HepG2 (cell line): ENCODE data around the gene DDT. TPM values are rescaled to one million over a fixed set of nuclear protein-coding genes. Genes with fewer than 3 reads are reported as not detected.
A peak's percentile ranks its signal among the peaks of the same experiment; 100 is the strongest.

Source experiments
- ATAC-seq: fragments of 200-7000 bp; cut with Tn5 transposase; 3 replicates; pipeline ENCODE4 v1.9.1; 2020; ENCODE audit warnings: mild to moderate bottlenecking, moderate library complexity
- BruUV-seq: library from RNA; stranded (reverse); fragments of 400-500 nt; replicated peaks from 2 replicates; lab custom pipeline; 2021; lab: Mats Ljungman, UMichigan
- CTCF ChIA-PET: fragments of 300-600 bp; formaldehyde crosslinking; extraction: SDS; loops from one replicate; lab custom pipeline; 2021; ENCODE audit warnings: low total read pairs, inconsistent platforms, low intra/inter-chr PET ratio; lab: Yijun Ruan, JAX
- POLR2A ChIA-PET: fragments of 350-600 bp; sonication (Branson Sonifier 250); formaldehyde crosslinking; loops from one replicate; lab custom pipeline; 2020; ENCODE audit warnings: antibody characterized with exemption, inconsistent platforms; lab: Yijun Ruan, JAX
- DNase-seq: peaks from one replicate; pipeline ENCODE4 v3.0.0-alpha.2; 2015; ENCODE audit warnings: low spot score
- FAIRE-seq: peaks from 3 replicates; lab custom pipeline; 2011; peaks lifted over from hg19 to GRCh38; lab: Jason Lieb, UNC
- H2AFZ ChIP-seq: one replicate; pipeline ENCODE4 v1.6.1; 2011; ENCODE audit warnings: low read length, inconsistent platforms
- H3K27ac ChIP-seq: fragments of 300-600 bp; 3 replicates; pipeline ENCODE4 v1.8.0; 2011; ENCODE audit warnings: mixed run types, mild to moderate bottlenecking, mixed read lengths, low read length, inconsistent platforms; ENCODE audit not compliant: insufficient read depth; ENCODE audit errors: extremely low read length
- H3K27me3 ChIP-seq, 2 experiments: fragments of 200-600 bp in 1 of 2; 2 replicates in 1 of 2; 3 replicates in 1 of 2; pipeline versions ENCODE4 v1.6.0 to v1.8.0; 2011; ENCODE audit warnings: low read length in 2 of 2, mild to moderate bottlenecking in 2 of 2, moderate library complexity in 2 of 2, inconsistent platforms in 1 of 2; ENCODE audit not compliant: insufficient read depth in 2 of 2, control insufficient read depth in 1 of 2
- H3K36me3 ChIP-seq, 2 experiments: fragments of 200-600 bp in 1 of 2; replicated peaks in 1 of 2; 2 replicates in 1 of 2; 3 replicates in 1 of 2; pipeline versions ENCODE4 v1.5.1 to v1.8.0; 2011; ENCODE audit warnings: low read length in 2 of 2, inconsistent platforms in 1 of 2; ENCODE audit not compliant: insufficient read depth in 2 of 2, control insufficient read depth in 1 of 2
- H3K4me1 ChIP-seq: 2 replicates; pipeline ENCODE4 v1.5.1; 2012; ENCODE audit warnings: low read length, inconsistent platforms; ENCODE audit not compliant: insufficient read depth
- H3K4me2 ChIP-seq: 2 replicates; pipeline ENCODE4 v1.6.0; 2011; ENCODE audit warnings: low read depth, low read length, inconsistent platforms
- H3K4me3 ChIP-seq, 3 experiments: fragments of 200-600 bp in 1 of 3; sonication (generic), shearing (Covaris generic) in 1 of 3; replicated peaks in 1 of 3; 2 replicates each; pipeline ENCODE4 v1.5.1; 2011 to 2016; ENCODE audit warnings: low read length in 3 of 3, inconsistent platforms in 2 of 3, low read depth in 2 of 3, mild to moderate bottlenecking in 2 of 3, control low read depth in 1 of 3, mixed read lengths in 1 of 3; ENCODE audit not compliant: insufficient read depth in 1 of 3
- H3K79me2 ChIP-seq: one replicate; pipeline ENCODE4 v1.6.1; 2011; ENCODE audit warnings: low read length, inconsistent platforms; ENCODE audit not compliant: insufficient read depth
- H3K9ac ChIP-seq: 2 replicates; pipeline ENCODE4 v1.6.0; 2011; ENCODE audit warnings: mild to moderate bottlenecking, low read depth, low read length, inconsistent platforms; ENCODE audit not compliant: insufficient read depth
- H3K9me3 ChIP-seq: 2 replicates; pipeline ENCODE4 v1.5.1; 2012; ENCODE audit warnings: mild to moderate bottlenecking, low read length
- H4K20me1 ChIP-seq: 2 replicates; pipeline ENCODE4 v1.6.0; 2011; ENCODE audit warnings: inconsistent platforms, mild to moderate bottlenecking, low read length, moderate library complexity; ENCODE audit not compliant: insufficient read depth
- ARID4A ChIP-seq: sonication (generic); formaldehyde crosslinking; IDR thresholded peaks from 2 replicates; pipeline ENCODE4 v1.5.0; 2020; ENCODE audit warnings: mild to moderate bottlenecking, missing genetic modification reagents, borderline replicate concordance
- JUNB ChIP-seq: sonication (generic); formaldehyde crosslinking; IDR thresholded peaks from 2 replicates; pipeline ENCODE4 v1.8.0; 2022; ENCODE audit warnings: missing genetic modification reagents, mild to moderate bottlenecking, borderline replicate concordance
- KLF13 ChIP-seq: sonication (generic); formaldehyde crosslinking; IDR thresholded peaks from 2 replicates; pipeline ENCODE4 v1.4.0; 2020; ENCODE audit warnings: mild to moderate bottlenecking, missing genetic modification reagents
- RORA ChIP-seq: sonication (generic); formaldehyde crosslinking; IDR thresholded peaks from 2 replicates; pipeline ENCODE4 v1.5.0; 2020; ENCODE audit warnings: mild to moderate bottlenecking, missing genetic modification reagents, moderate library complexity
- SAFB2 ChIP-seq: sonication (generic); formaldehyde crosslinking; IDR thresholded peaks from 2 replicates; pipeline ENCODE4 v1.5.1; 2020; ENCODE audit warnings: missing genetic modification reagents, low read depth, mild to moderate bottlenecking, borderline replicate concordance
- TSC22D2 ChIP-seq: sonication (generic); formaldehyde crosslinking; IDR thresholded peaks from 2 replicates; pipeline ENCODE4 v1.5.1; 2020; ENCODE audit warnings: missing genetic modification reagents, mild to moderate bottlenecking, borderline replicate concordance
- ZNF253 ChIP-seq: sonication (generic); formaldehyde crosslinking; IDR thresholded peaks from 2 replicates; pipeline ENCODE4 v1.8.0; 2022; ENCODE audit warnings: mild to moderate bottlenecking, missing genetic modification reagents, borderline replicate concordance
- ZNF274 ChIP-seq: sonication (generic); formaldehyde crosslinking; IDR thresholded peaks from 2 replicates; pipeline ENCODE4 v1.5.1; 2020; ENCODE audit warnings: mild to moderate bottlenecking, missing genetic modification reagents
- ZNF883 ChIP-seq: sonication (generic); formaldehyde crosslinking; IDR thresholded peaks from 2 replicates; pipeline ENCODE4 v1.5.1; 2020; ENCODE audit warnings: mild to moderate bottlenecking, missing genetic modification reagents; ENCODE audit errors: not compliant biosample characterization
- WGBS: methylation state at CpG from one replicate; pipeline ENCODE4 v1.1.6; 2017; ENCODE audit warnings: low lambda C conversion rate; 5-methylcytosine and 5-hydroxymethylcytosine counted together
- in situ Hi-C: cut with HindIII; loops from 2 replicates; pipeline ENCODE4 v1.10.0; 2017; ENCODE audit warnings: low pct_unique_long_range_greater_than_20kb; ENCODE audit not compliant: extremely low pct_ligation_motif_present
- intact Hi-C: fragments of 100-400 bp; cut with micrococcal nuclease; formaldehyde crosslinking; loops from one replicate; pipeline ENCODE4 v1.10.0; 2022; ENCODE audit not compliant: unreplicated experiment
- polyA plus RNA-seq, 8 experiments: library from polyadenylated mRNA; depleted of rRNA in 3 of 8; stranded (reverse) in 7 of 8; unstranded in 1 of 8; fragments of >200 nt; fragmentation: Illumina TruSeq in 4 of 8; extraction: Trizol in 4 of 8; gene quantifications; 2 replicates each; pipeline versions ENCODE4 v1.2.1 to v1.2.3, GENCODE V29; 2011 to 2016; ENCODE audit warnings: low read depth in 4 of 8, missing spikeins in 1 of 8, mixed read lengths in 1 of 8; ENCODE audit not compliant: insufficient read depth in 1 of 8
- total RNA-seq, 5 experiments: library from RNA; depleted of rRNA; stranded (reverse); fragments of >200 nt; fragmentation: Illumina TruSeq; extraction: Trizol; gene quantifications; 2 replicates each; pipeline ENCODE4 v1.2.3, GENCODE V29; 2016; ENCODE audit warnings: low read depth in 1 of 5

The DDT gene
- total and polyA plus RNA-seq, 2 of the 13 experiments (the other 11 are each of a cell fraction or from before 2014, with no cell fraction given): 143 to 181 TPM

- no peak overlapping the region for H2AFZ ChIP-seq
- no peak overlapping the region for H3K4me3 ChIP-seq
- ATAC-seq: no peak
- no peak for DNase-seq
- intact Hi-C loops (no loop called here), in situ Hi-C loops (loop anchor here (5.0 kb wide), 1 partner anchor 70 kb away; no protein-coding TSS in a partner anchor)
- H3K27ac ChIP-seq: no peak overlapping the region
- peaks cover 82% of the 10 kb centered on the region for H3K4me1 ChIP-seq
- H4K20me1 ChIP-seq: no peaks in the 10 kb centered on the region
- no peaks in the 10 kb centered on the region for H3K9me3 ChIP-seq
- 0 out of 2 replicates have a peak overlapping the region, but pooled peaks have one; percentile 86 for H3K4me2 ChIP-seq
- H3K9ac ChIP-seq: no peak overlapping the region
- H3K27me3 ChIP-seq: no peaks in the 10 kb centered on the region; a peak in 1 of 5 replicates
- no peaks in the 10 kb centered on the region for H3K36me3 ChIP-seq
- ChIA-PET CTCF (no interaction called here), POLR2A (no interaction called here)
- WGBS: 100% methylated on average over 2 of the region's 6 CpGs
- TF ChIP-seq TSC22D2 (CRISPR knock-in tag) (no peak), ZNF274 (CRISPR knock-in tag) (0 out of 2 replicates have a peak, but pooled peaks have one; percentile 47), SAFB2 (CRISPR knock-in tag) (no peak), RORA (CRISPR knock-in tag) (no peak), ARID4A (CRISPR knock-in tag) (0 out of 2 replicates have a peak, but pooled peaks have one; percentile 18), JUNB (CRISPR knock-in tag) (0 out of 2 replicates have a peak, but pooled peaks have one; percentile 10), KLF13 (CRISPR knock-in tag) (0 out of 2 replicates have a peak, but pooled peaks have one; percentile 47), ZNF883 (peak; percentile 29), ZNF253 (CRISPR knock-in tag) (peak; percentile 31; the same call in 1 of the 2 replicates)
- peaks cover 5% of the 10 kb centered on the region for H3K79me2 ChIP-seq
- BruUV-seq: no TSS peak
- FAIRE-seq: no peak
Measured at GRCh38 chr22:24006914-24007214, 32.6 kb upstream of the DDT start.
